Measurements from ENCODE around the gene MMD. TPM values are rescaled to one million over a fixed set of nuclear protein-coding genes. Genes with fewer than 3 reads are reported as not detected.
A peak's percentile ranks its signal among the peaks of the same experiment; 100 is the strongest.

The MMD gene
- total RNA-seq, 3 donors from 2014 or later = 10.3 to 22.8 (median 14.7) TPM

GRCh38 chr17:55453839-55454557 is 32.4 kb upstream of the MMD start:
- Histone ChIP-seq H3K4me3 (no peak overlapping the region), H3K36me3 (ENCODE audit: low read depth) (no peaks in the 10 kb centered on the region), H3K9me3 (no peaks in the 10 kb centered on the region), H3K4me1 (ENCODE audit: low read depth) (peaks cover 13% of the 10 kb centered on the region)
- peak in 1 of 3 donors; percentile 17 for DNase-seq
- intact Hi-C loops (cut with DNase I, micrococcal nuclease) = no loop called here
- TF ChIP-seq CTCF (IDR thresholded peaks at IDR 0.05) = no peak
- no peak for ATAC-seq

GRCh38 chr17:55452139-55452790 is 30.6 kb upstream of the MMD start:
- H3K36me3 ChIP-seq (ENCODE audit: low read depth) = no peaks in the 10 kb centered on the region
- peak; percentile 57 for ATAC-seq
- intact Hi-C loops (cut with DNase I, micrococcal nuclease) = no loop called here
- H3K4me3 ChIP-seq = no peak overlapping the region
- no peaks in the 10 kb centered on the region for H3K9me3 ChIP-seq
- no peak for TF ChIP-seq CTCF (IDR thresholded peaks at IDR 0.05)
- DNase-seq = peak in 1 of 3 donors; percentile 41
- H3K4me1 ChIP-seq (ENCODE audit: low read depth) = peaks cover 13% of the 10 kb centered on the region

GRCh38 chr17:55451758-55452138 is 30.1 kb upstream of the MMD start:
- intact Hi-C loops (cut with DNase I, micrococcal nuclease) = no loop called here
- H3K36me3 ChIP-seq (ENCODE audit: low read depth) = no peaks in the 10 kb centered on the region
- ATAC-seq (no peak), DNase-seq (no peak)
- no peaks in the 10 kb centered on the region for H3K9me3 ChIP-seq
- peaks cover 13% of the 10 kb centered on the region for H3K4me1 ChIP-seq (ENCODE audit: low read depth)
- H3K4me3 ChIP-seq = no peak overlapping the region
- no peak for TF ChIP-seq CTCF (IDR thresholded peaks at IDR 0.05)

GRCh38 chr17:55451203-55451641 is 29.6 kb upstream of the MMD start:
- ATAC-seq (no peak), DNase-seq (no peak)
- intact Hi-C loops (cut with DNase I, micrococcal nuclease) = no loop called here

GRCh38 chr17:55450232-55450825 is 28.7 kb upstream of the MMD start:
- ATAC-seq (peak; percentile 36), DNase-seq (no peak)
- intact Hi-C loops (cut with DNase I, micrococcal nuclease) = no loop called here
- TF ChIP-seq CTCF (IDR thresholded peaks at IDR 0.05) = no peak
- H3K4me3 ChIP-seq = no peak overlapping the region
- H3K4me1 ChIP-seq (ENCODE audit: low read depth) = peaks cover 13% of the 10 kb centered on the region
- H3K36me3 ChIP-seq (ENCODE audit: low read depth) = no peaks in the 10 kb centered on the region
- no peaks in the 10 kb centered on the region for H3K9me3 ChIP-seq

More at GRCh38 chr17:55451203-55451641, 29.6 kb upstream of the MMD start:
- peaks cover 13% of the 10 kb centered on the region for H3K4me1 ChIP-seq (ENCODE audit: low read depth)
- no peaks in the 10 kb centered on the region for H3K9me3 ChIP-seq
- no peaks in the 10 kb centered on the region for H3K36me3 ChIP-seq (ENCODE audit: low read depth)
- TF ChIP-seq CTCF (IDR thresholded peaks at IDR 0.05) = no peak
- H3K4me3 ChIP-seq = no peak overlapping the region
